ENCODE results near the gene GAS6.
A peak's percentile ranks its signal among the peaks of the same experiment; 100 is the strongest.

GAS6 gene

GRCh38 chr13:113904411-113904810, 40.5 kb upstream of the GAS6 start:
- no peak overlapping the region for H3K4me3 ChIP-seq (ENCODE audit: low read length)
- TF ChIP-seq CTCF (IDR thresholded peaks at IDR 0.05; ENCODE audit: insufficient read depth, low read depth, low read length, missing control alignments), result peak; percentile 49
- peak; percentile 61 for DNase-seq (ENCODE audit: low read depth)

- TF ChIP-seq CTCF (IDR thresholded peaks at IDR 0.05; ENCODE audit: insufficient read depth, low read depth, low read length, missing control alignments), result no peak
- H3K4me3 ChIP-seq (ENCODE audit: low read length), result no peak overlapping the region
- DNase-seq (ENCODE audit: low read depth), result no peak
Observed at GRCh38 chr13:113903912-113904311, 40.0 kb upstream of the GAS6 start.

GRCh38 chr13:113902986-113903775, 39.3 kb upstream of the GAS6 start:
- no peak overlapping the region for H3K4me3 ChIP-seq (ENCODE audit: low read length)
- DNase-seq (ENCODE audit: low read depth), result no peak
- no peak for TF ChIP-seq CTCF (IDR thresholded peaks at IDR 0.05; ENCODE audit: insufficient read depth, low read depth, low read length, missing control alignments)

- no peak for DNase-seq (ENCODE audit: low read depth)
- no peak overlapping the region for H3K4me3 ChIP-seq (ENCODE audit: low read length)
- no peak for TF ChIP-seq CTCF (IDR thresholded peaks at IDR 0.05; ENCODE audit: insufficient read depth, low read depth, low read length, missing control alignments)
Observed at GRCh38 chr13:113902481-113902880, 38.6 kb upstream of the GAS6 start.

GRCh38 chr13:113901642-113902041, 37.8 kb upstream of the GAS6 start:
- TF ChIP-seq CTCF (IDR thresholded peaks at IDR 0.05; ENCODE audit: insufficient read depth, low read depth, low read length, missing control alignments), result no peak
- H3K4me3 ChIP-seq (ENCODE audit: low read length), result no peak overlapping the region
- DNase-seq (ENCODE audit: low read depth), result no peak

- H3K4me3 ChIP-seq (ENCODE audit: low read length), result no peak overlapping the region
- DNase-seq (ENCODE audit: low read depth), result no peak
- no peak for TF ChIP-seq CTCF (IDR thresholded peaks at IDR 0.05; ENCODE audit: insufficient read depth, low read depth, low read length, missing control alignments)
Observed at GRCh38 chr13:113901231-113901630, 37.4 kb upstream of the GAS6 start.

- no peak for DNase-seq (ENCODE audit: low read depth)
- no peak for TF ChIP-seq CTCF (IDR thresholded peaks at IDR 0.05; ENCODE audit: insufficient read depth, low read depth, low read length, missing control alignments)
- no peak overlapping the region for H3K4me3 ChIP-seq (ENCODE audit: low read length)
Observed at GRCh38 chr13:113900646-113901045, 36.8 kb upstream of the GAS6 start.
